Sigmoid colon (tissue), 4 donors: Measurements from ENCODE around the gene RRBP1.

ENCODE experiments used
- EP300 ChIP-seq, 4 donors: sonication (generic); formaldehyde crosslinking; IDR thresholded peaks; one replicate each; pipeline ENCODE4 v1.6.1; 2017; ENCODE audit warnings: antibody characterized with exemption in 4 of 4
- POLR2A ChIP-seq, 2 donors: fragments of 450-650 bp; IDR thresholded peaks; one replicate each; pipeline ENCODE4 v1.6.1; 2016; ENCODE audit warnings: antibody characterized with exemption in 2 of 2, mild to moderate bottlenecking in 2 of 2, moderate library complexity in 2 of 2
- POLR2AphosphoS5 ChIP-seq, 4 donors: sonication (generic); formaldehyde crosslinking; IDR thresholded peaks; one replicate each; pipeline ENCODE4 v1.6.1; 2017; ENCODE audit warnings: antibody characterized with exemption in 4 of 4
- TF ChIP-seq, protein P1 (sequence below), 4 experiments: fragments of 450-650 bp in 3 of 4; fragments of 200-600 bp in 1 of 4; IDR thresholded peaks; one replicate each; pipeline ENCODE4 v1.5.1; 2016 to 2019; ENCODE audit warnings: antibody characterized with exemption in 4 of 4, mild to moderate bottlenecking in 3 of 4, moderate library complexity in 2 of 4

DNA sequence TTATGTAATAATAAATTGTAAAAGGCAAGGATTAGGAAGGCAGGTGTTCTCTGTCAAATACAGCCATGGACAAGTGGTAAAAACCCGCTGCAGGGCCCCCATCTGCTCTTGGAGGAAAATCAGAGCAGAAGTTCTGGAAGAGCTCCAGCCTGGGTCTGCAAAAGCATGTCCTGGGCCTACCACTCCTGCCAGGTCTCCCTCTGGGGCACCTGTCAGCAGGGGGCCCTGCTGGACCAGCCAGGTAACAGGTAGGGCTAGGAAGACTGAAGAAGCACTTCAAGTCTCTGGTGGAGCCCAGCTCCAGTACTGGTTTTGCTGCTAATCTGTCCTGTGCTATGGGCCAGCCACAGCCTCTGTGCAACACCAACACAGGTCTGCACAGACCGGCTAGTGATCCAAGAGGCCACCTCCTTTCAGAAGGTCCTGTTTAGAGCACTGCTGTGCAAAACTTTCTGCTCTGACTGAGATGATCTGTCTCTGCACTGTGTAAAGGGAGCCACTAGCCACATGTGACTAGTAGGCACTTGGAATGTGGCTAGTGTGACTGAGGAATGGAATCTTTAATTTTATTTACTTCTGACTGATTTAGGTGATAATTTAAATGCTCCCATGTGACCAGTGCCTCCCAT lies 30.2 kb downstream of the RRBP1 start:
- TF ChIP-seq POLR2A (IDR thresholded peaks at IDR 0.05) = no peak
- TF ChIP-seq, protein P1, sequence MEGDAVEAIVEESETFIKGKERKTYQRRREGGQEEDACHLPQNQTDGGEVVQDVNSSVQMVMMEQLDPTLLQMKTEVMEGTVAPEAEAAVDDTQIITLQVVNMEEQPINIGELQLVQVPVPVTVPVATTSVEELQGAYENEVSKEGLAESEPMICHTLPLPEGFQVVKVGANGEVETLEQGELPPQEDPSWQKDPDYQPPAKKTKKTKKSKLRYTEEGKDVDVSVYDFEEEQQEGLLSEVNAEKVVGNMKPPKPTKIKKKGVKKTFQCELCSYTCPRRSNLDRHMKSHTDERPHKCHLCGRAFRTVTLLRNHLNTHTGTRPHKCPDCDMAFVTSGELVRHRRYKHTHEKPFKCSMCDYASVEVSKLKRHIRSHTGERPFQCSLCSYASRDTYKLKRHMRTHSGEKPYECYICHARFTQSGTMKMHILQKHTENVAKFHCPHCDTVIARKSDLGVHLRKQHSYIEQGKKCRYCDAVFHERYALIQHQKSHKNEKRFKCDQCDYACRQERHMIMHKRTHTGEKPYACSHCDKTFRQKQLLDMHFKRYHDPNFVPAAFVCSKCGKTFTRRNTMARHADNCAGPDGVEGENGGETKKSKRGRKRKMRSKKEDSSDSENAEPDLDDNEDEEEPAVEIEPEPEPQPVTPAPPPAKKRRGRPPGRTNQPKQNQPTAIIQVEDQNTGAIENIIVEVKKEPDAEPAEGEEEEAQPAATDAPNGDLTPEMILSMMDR (IDR thresholded peaks at IDR 0.05) = no peak
- no peak for TF ChIP-seq EP300 (IDR thresholded peaks at IDR 0.05)
- TF ChIP-seq POLR2AphosphoS5 (IDR thresholded peaks at IDR 0.05) = no peak
